CD4-positive, alpha-beta T cell (primary cell): Measurements from ENCODE around the gene HLA-DOB. TPM values are rescaled to one million over a fixed set of nuclear protein-coding genes. Genes with fewer than 3 reads are reported as not detected.

Experiments used
- ATAC-seq: fragments of 200-7000 bp; cut with Tn5 transposase; one replicate; pipeline ENCODE4 v1.10.0; 2022; ENCODE audit warnings: mild to moderate bottlenecking; ENCODE audit not compliant: poor library complexity
- CTCF ChIA-PET: fragments of 350-600 bp; sonication (Branson Sonifier 250); formaldehyde crosslinking; loops from one replicate; lab custom pipeline; 2021; ENCODE audit warnings: antibody characterized with exemption, inconsistent platforms; lab: Charles Lee
- POLR2A ChIA-PET: fragments of 350-600 bp; sonication (Branson Sonifier 250); formaldehyde crosslinking; loops from one replicate; lab custom pipeline; 2021; ENCODE audit warnings: antibody characterized with exemption, inconsistent platforms; lab: Charles Lee
- DNase-seq, 14 experiments: peaks; one replicate each; pipeline ENCODE4 v3.0.0-alpha.2; 2013 to 2020; ENCODE audit warnings: mixed read lengths in 2 of 14
- H3K27ac ChIP-seq, 2 donors: one replicate each; pipeline versions ENCODE4 v1.5.1 to v1.7.0; 2013; ENCODE audit warnings: low read length in 2 of 2, low read depth in 1 of 2, mild to moderate bottlenecking in 1 of 2
- H3K27me3 ChIP-seq, 2 experiments: 1 replicate in 1 of 2; 2 replicates in 1 of 2; pipeline versions ENCODE4 v1.6.1 to v1.7.0; 2013; ENCODE audit warnings: low read length in 2 of 2, control low read depth in 1 of 2, mild to moderate bottlenecking in 1 of 2, moderate library complexity in 1 of 2; ENCODE audit not compliant: insufficient read depth in 2 of 2, control insufficient read depth in 1 of 2
- H3K36me3 ChIP-seq: one replicate; pipeline ENCODE4 v1.6.1; 2013; ENCODE audit warnings: low read length, control low read depth; ENCODE audit not compliant: insufficient read depth
- H3K4me1 ChIP-seq: one replicate; pipeline ENCODE4 v1.6.1; 2013; ENCODE audit warnings: low read length, control low read depth; ENCODE audit not compliant: insufficient read depth
- H3K4me3 ChIP-seq: one replicate; pipeline ENCODE4 v1.5.1; 2013; ENCODE audit warnings: mild to moderate bottlenecking, low read length, moderate library complexity
- H3K9me3 ChIP-seq, 2 experiments: 1 replicate in 1 of 2; 2 replicates in 1 of 2; pipeline versions ENCODE4 v1.6.1 to v1.7.0; 2013; ENCODE audit warnings: low read length in 2 of 2, mild to moderate bottlenecking in 2 of 2, control low read depth in 1 of 2, moderate library complexity in 1 of 2; ENCODE audit not compliant: control insufficient read depth in 1 of 2, insufficient read depth in 1 of 2
- H3K27ac Mint-ChIP-seq: one replicate; pipeline ENCODE4 v1.8.0; 2020; ENCODE audit warnings: mixed read lengths
- H3K27me3 Mint-ChIP-seq: one replicate; pipeline ENCODE4 v1.8.0; 2021; ENCODE audit warnings: mixed read lengths
- H3K36me3 Mint-ChIP-seq: one replicate; pipeline ENCODE4 v1.8.0; 2021; ENCODE audit warnings: low read depth, mixed read lengths
- H3K4me1 Mint-ChIP-seq: one replicate; pipeline ENCODE4 v1.8.0; 2021; ENCODE audit warnings: low read depth, mixed read lengths
- H3K4me3 Mint-ChIP-seq: one replicate; pipeline ENCODE4 v1.8.0; 2020; ENCODE audit warnings: mild to moderate bottlenecking, mixed read lengths
- H3K9me3 Mint-ChIP-seq: one replicate; pipeline ENCODE4 v1.8.0; 2020; ENCODE audit warnings: mixed read lengths
- intact Hi-C, 2 experiments: fragments of 100-400 bp; cut with DNase I in 1 of 2; cut with micrococcal nuclease in 1 of 2; formaldehyde crosslinking; loops; one replicate each; pipeline versions ENCODE4 v1.15.1 to v1.9.0; 2023 to 2025; cut with DNase I, micrococcal nuclease
- total RNA-seq, 174 experiments: library from RNA in 2 of 174; stranded (reverse) in 2 of 174; gene quantifications; one replicate each; pipeline ENCODE4 v1.2.3 and lab custom pipeline; 2021 to 2026
- TF ChIP-seq, protein P1 (sequence below): fragments of 200-600 bp; IDR thresholded peaks from one replicate; pipeline ENCODE4 v1.8.0; 2022; ENCODE audit warnings: antibody characterized with exemption, mild to moderate bottlenecking

Gene HLA-DOB
- total RNA-seq, 2 experiments from 2014 or later, result 2.9 to 3.2 TPM

DNA sequence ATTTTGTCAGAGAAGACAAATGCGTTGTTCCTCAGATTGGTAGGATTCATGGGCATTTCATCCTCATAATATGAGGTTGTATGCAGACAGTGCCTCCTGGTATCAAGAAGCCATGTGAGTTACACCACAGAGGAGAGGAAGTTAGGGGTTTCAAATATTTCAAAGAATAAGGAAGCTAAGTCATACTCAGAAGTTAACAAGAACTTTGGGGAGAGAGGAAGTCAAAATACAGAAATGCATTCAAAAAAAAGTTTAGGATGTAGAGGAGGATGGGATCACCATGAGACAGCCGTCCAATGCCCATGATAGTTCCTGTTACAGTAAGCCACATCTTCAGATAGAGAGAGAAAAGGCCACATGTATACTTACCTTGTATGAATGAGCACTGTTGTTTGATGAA lies 22.3 kb downstream of the HLA-DOB start:
- Histone ChIP-seq H3K36me3 (no peaks in the 10 kb centered on the region), H3K27me3 (peaks cover 14 to 28% of the 10 kb centered on the region in 2 experiments), H3K27ac (no peak overlapping the region), H3K4me1 (peaks cover 9% of the 10 kb centered on the region), H3K9me3 (peaks cover 0 to 3% of the 10 kb centered on the region in 2 experiments), H3K4me3 (no peak overlapping the region)
- TF ChIP-seq, protein P1, sequence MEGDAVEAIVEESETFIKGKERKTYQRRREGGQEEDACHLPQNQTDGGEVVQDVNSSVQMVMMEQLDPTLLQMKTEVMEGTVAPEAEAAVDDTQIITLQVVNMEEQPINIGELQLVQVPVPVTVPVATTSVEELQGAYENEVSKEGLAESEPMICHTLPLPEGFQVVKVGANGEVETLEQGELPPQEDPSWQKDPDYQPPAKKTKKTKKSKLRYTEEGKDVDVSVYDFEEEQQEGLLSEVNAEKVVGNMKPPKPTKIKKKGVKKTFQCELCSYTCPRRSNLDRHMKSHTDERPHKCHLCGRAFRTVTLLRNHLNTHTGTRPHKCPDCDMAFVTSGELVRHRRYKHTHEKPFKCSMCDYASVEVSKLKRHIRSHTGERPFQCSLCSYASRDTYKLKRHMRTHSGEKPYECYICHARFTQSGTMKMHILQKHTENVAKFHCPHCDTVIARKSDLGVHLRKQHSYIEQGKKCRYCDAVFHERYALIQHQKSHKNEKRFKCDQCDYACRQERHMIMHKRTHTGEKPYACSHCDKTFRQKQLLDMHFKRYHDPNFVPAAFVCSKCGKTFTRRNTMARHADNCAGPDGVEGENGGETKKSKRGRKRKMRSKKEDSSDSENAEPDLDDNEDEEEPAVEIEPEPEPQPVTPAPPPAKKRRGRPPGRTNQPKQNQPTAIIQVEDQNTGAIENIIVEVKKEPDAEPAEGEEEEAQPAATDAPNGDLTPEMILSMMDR, result no peak
- H3K4me1 Mint-ChIP-seq, result peaks cover 26% of the 10 kb centered on the region
- POLR2A ChIA-PET, result no interaction called here
- H3K9me3 Mint-ChIP-seq, result peaks cover 3% of the 10 kb centered on the region
- H3K36me3 Mint-ChIP-seq, result no peaks in the 10 kb centered on the region
- peak; percentile 29 for ATAC-seq
- H3K27me3 Mint-ChIP-seq, result peaks cover 74% of the 10 kb centered on the region
- H3K4me3 Mint-ChIP-seq, result no peak overlapping the region
- no peak overlapping the region for H3K27ac Mint-ChIP-seq
- intact Hi-C loops, result loop anchor here in 1 of 2 experiments (5.0 to 10.0 kb wide), 2 partner anchors 92 to 540 kb away; no protein-coding TSS in a partner anchor
- peak in 3 of 14 experiments; percentile 14 to 48 (median 30) for DNase-seq
- CTCF ChIA-PET, result interaction anchor here (0.7 to 1.4 kb wide), 3 partner anchors 74 to 442 kb away, joined by 3 to 6 read pairs (median 3); no protein-coding TSS in a partner anchor

DNA sequence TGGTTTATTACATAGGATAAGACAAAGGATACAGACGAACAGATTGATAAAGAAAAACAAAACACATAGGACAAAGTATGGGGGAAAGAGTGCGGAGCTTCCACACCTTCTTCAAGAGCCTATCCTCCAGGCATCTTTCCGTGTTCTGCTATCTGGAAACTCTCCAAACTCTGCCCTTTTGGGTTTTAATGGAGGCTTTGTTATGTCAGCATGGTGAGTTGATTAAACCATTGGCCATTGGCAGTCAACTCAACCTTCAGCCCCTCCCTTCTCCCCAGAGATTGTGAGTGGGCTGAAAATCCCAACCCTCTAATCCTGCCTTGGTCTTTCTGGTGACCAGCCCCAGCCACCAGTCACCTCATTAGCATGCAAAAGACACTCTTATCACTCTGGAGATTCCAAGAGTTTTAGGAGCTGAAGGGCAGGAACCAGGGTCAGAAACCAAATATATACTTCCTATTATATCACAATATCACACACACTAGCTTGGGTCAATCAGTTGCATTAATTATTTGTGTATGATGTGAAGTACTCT lies 23.8 kb downstream of the HLA-DOB start:
- H3K27ac Mint-ChIP-seq, result no peak overlapping the region
- no peaks in the 10 kb centered on the region for H3K9me3 ChIP-seq
- no peaks in the 10 kb centered on the region for H3K36me3 Mint-ChIP-seq
- H3K4me3 Mint-ChIP-seq, result no peak overlapping the region
- ChIA-PET CTCF (interaction anchor here (0.8 to 1.4 kb wide), 2 partner anchors 45 to 90 kb away, joined by 3 to 6 read pairs; partner anchors contain the start of gene TAP2), POLR2A (no interaction called here)
- no peaks in the 10 kb centered on the region for H3K36me3 ChIP-seq
- TF ChIP-seq, protein P1, result no peak
- no peak overlapping the region for H3K27ac ChIP-seq
- H3K27me3 ChIP-seq, result peaks cover 11 to 28% of the 10 kb centered on the region in 2 experiments
- ATAC-seq (no peak), DNase-seq (no peak)
- H3K4me1 Mint-ChIP-seq, result peaks cover 26% of the 10 kb centered on the region
- H3K27me3 Mint-ChIP-seq, result peaks cover 74% of the 10 kb centered on the region
- no peak overlapping the region for H3K4me3 ChIP-seq
- H3K4me1 ChIP-seq, result peaks cover 9% of the 10 kb centered on the region
- H3K9me3 Mint-ChIP-seq, result no peaks in the 10 kb centered on the region
- intact Hi-C loops, result loop anchor here in 1 of 2 experiments (5.0 to 10.0 kb wide), 2 partner anchors 91 to 538 kb away; no protein-coding TSS in a partner anchor

DNA sequence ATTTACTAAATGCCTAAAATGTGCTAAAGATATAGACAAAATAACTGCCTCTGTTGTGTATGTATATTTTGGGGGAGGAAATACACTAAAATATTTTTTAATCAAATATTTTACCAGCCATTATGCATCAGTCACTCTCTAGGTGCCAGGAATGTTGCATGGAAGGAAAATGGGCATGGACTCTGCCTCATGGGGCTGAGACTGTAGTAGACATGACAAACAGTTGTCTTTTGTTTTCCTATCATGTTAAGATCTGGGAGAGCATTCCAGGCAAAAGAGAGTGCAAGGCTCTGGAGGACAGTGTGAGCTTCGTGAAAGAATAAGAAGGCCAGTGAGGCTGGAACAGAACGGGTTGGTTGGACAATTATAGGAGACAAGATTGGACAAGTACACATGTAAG lies 26.5 kb downstream of the HLA-DOB start:
- intact Hi-C loops, result loop anchor here in 1 of 2 experiments (5.0 to 10.0 kb wide), 2 partner anchors 88 to 536 kb away; no protein-coding TSS in a partner anchor

More for the DNA sequence above, 26.5 kb downstream of the HLA-DOB start:
- no peak overlapping the region for H3K4me3 Mint-ChIP-seq
- no peaks in the 10 kb centered on the region for H3K36me3 ChIP-seq
- DNase-seq (no peak), ATAC-seq (no peak)
- TF ChIP-seq, protein P1, result no peak
- ChIA-PET CTCF (no interaction called here), POLR2A (no interaction called here)
- no peak overlapping the region for H3K27ac Mint-ChIP-seq
- H3K27me3 ChIP-seq, result peaks cover 3 to 35% of the 10 kb centered on the region in 2 experiments
- no peaks in the 10 kb centered on the region for H3K9me3 ChIP-seq
- H3K4me3 ChIP-seq, result no peak overlapping the region
- no peak overlapping the region for H3K27ac ChIP-seq
- H3K4me1 ChIP-seq, result no peaks in the 10 kb centered on the region
- H3K36me3 Mint-ChIP-seq, result no peaks in the 10 kb centered on the region
- peaks cover 18% of the 10 kb centered on the region for H3K4me1 Mint-ChIP-seq
- H3K9me3 Mint-ChIP-seq, result no peaks in the 10 kb centered on the region
- H3K27me3 Mint-ChIP-seq, result peaks cover 81% of the 10 kb centered on the region
